ENCODE data around the gene PRUNE2. TPM values are rescaled to one million over a fixed set of nuclear protein-coding genes. Genes with fewer than 3 reads are reported as not detected.

The PRUNE2 gene
- polyA plus RNA-seq, 1 donor (not counting 4 experiments of a cell fraction or from before 2014, with no cell fraction given), result 0.41 TPM

GRCh38 chr9:76738402-76738801, 167.5 kb downstream of the PRUNE2 start:
- TF ChIP-seq EZH2 (IDR thresholded peaks at IDR 0.05; ENCODE audit: low read length), result no peak
- no peak for TF ChIP-seq CTCF (optimal IDR thresholded peaks at IDR 0.05 in 1 of 3, IDR thresholded peaks at IDR 0.05 in 1 of 3, conservative IDR thresholded peaks at IDR 0.05 in 1 of 3; ENCODE audit: extremely low read depth in 1 of 3, insufficient read depth in 2 of 3, low read length in 3 of 3)
- H3K9me1 ChIP-seq (ENCODE audit: control insufficient read depth, extremely low read depth, insufficient read depth, low read length), result no peaks in the 10 kb centered on the region
- H3K27me3 ChIP-seq (ENCODE audit: control insufficient read depth, extremely low read depth, insufficient read depth, low read length), result no peaks in the 10 kb centered on the region
- no peak overlapping the region for H3K4me3 ChIP-seq (ENCODE audit: control insufficient read depth in 2 of 3, extremely low read depth in 1 of 3, insufficient read depth in 2 of 3, low read depth in 1 of 3, low read length in 3 of 3)
- H3K9me3 ChIP-seq (ENCODE audit: control insufficient read depth, low read depth, low read length), result no peaks in the 10 kb centered on the region
- H3K9ac ChIP-seq (ENCODE audit: control insufficient read depth, extremely low read depth, insufficient read depth, low read length), result no peak overlapping the region
- H3K4me2 ChIP-seq (ENCODE audit: control insufficient read depth, extremely low read depth, insufficient read depth, low read depth, low read length), result no peak overlapping the region
- no peaks in the 10 kb centered on the region for H3K4me1 ChIP-seq (ENCODE audit: control insufficient read depth, extremely low read depth, insufficient read depth, low read length)
- H4K20me1 ChIP-seq (ENCODE audit: control insufficient read depth, extremely low read depth, insufficient read depth, low read length), result no peaks in the 10 kb centered on the region
- DNase-seq (ENCODE audit: low read depth, low spot score), result no peak
- no peaks in the 10 kb centered on the region for H3K79me2 ChIP-seq (ENCODE audit: control insufficient read depth, insufficient read depth, low read length)
- dilution Hi-C loops (cut with MboI; ENCODE audit: extremely low pct_ligation_motif_present, low sequenced_read_pairs), result no loop called here
- no peak overlapping the region for H2AFZ ChIP-seq (ENCODE audit: control insufficient read depth, low read length)
- no peak for FAIRE-seq
- no peaks in the 10 kb centered on the region for H3K36me3 ChIP-seq (ENCODE audit: control insufficient read depth in 2 of 2, extremely low read depth in 1 of 2, insufficient read depth in 2 of 2, low read length in 2 of 2)
- H3K27ac ChIP-seq (ENCODE audit: control insufficient read depth, insufficient read depth, low read length), result no peak overlapping the region

- FAIRE-seq (no peak), DNase-seq (ENCODE audit: low read depth, low spot score) (no peak)
- Histone ChIP-seq H3K79me2 (ENCODE audit: control insufficient read depth, insufficient read depth, low read length) (no peaks in the 10 kb centered on the region), H3K4me2 (ENCODE audit: control insufficient read depth, extremely low read depth, insufficient read depth, low read depth, low read length) (no peak overlapping the region), H4K20me1 (ENCODE audit: control insufficient read depth, extremely low read depth, insufficient read depth, low read length) (no peaks in the 10 kb centered on the region), H3K9me1 (ENCODE audit: control insufficient read depth, extremely low read depth, insufficient read depth, low read length) (no peaks in the 10 kb centered on the region), H2AFZ (ENCODE audit: control insufficient read depth, low read length) (no peak overlapping the region), H3K27ac (ENCODE audit: control insufficient read depth, insufficient read depth, low read length) (no peak overlapping the region), H3K9ac (ENCODE audit: control insufficient read depth, extremely low read depth, insufficient read depth, low read length) (no peak overlapping the region), H3K36me3 (ENCODE audit: control insufficient read depth in 2 of 2, extremely low read depth in 1 of 2, insufficient read depth in 2 of 2, low read length in 2 of 2) (no peaks in the 10 kb centered on the region), H3K4me3 (ENCODE audit: control insufficient read depth in 2 of 3, extremely low read depth in 1 of 3, insufficient read depth in 2 of 3, low read depth in 1 of 3, low read length in 3 of 3) (no peak overlapping the region), H3K9me3 (ENCODE audit: control insufficient read depth, low read depth, low read length) (no peaks in the 10 kb centered on the region), H3K4me1 (ENCODE audit: control insufficient read depth, extremely low read depth, insufficient read depth, low read length) (no peaks in the 10 kb centered on the region), H3K27me3 (ENCODE audit: control insufficient read depth, extremely low read depth, insufficient read depth, low read length) (no peaks in the 10 kb centered on the region)
- TF ChIP-seq EZH2 (IDR thresholded peaks at IDR 0.05; ENCODE audit: low read length), result no peak
- TF ChIP-seq CTCF (optimal IDR thresholded peaks at IDR 0.05 in 1 of 3, IDR thresholded peaks at IDR 0.05 in 1 of 3, conservative IDR thresholded peaks at IDR 0.05 in 1 of 3; ENCODE audit: extremely low read depth in 1 of 3, insufficient read depth in 2 of 3, low read length in 3 of 3), result no peak
- dilution Hi-C loops (cut with MboI; ENCODE audit: extremely low pct_ligation_motif_present, low sequenced_read_pairs), result no loop called here
Observed at GRCh38 chr9:76737154-76737902, 168.6 kb downstream of the PRUNE2 start.

Measured in keratinocyte (primary cell).